22Rv1 (cell line): ENCODE results near the gene C16orf96.

ENCODE experiments used
- CTCF ChIP-seq: fragments of 450-650 bp; IDR thresholded peaks from 2 replicates; pipeline ENCODE4 v1.5.1; 2017; ENCODE audit warnings: mild to moderate bottlenecking
- ZFX ChIP-seq: fragments of 450-650 bp; IDR thresholded peaks from 2 replicates; pipeline ENCODE4 v1.6.1; 2017; ENCODE audit warnings: antibody characterized with exemption, borderline replicate concordance

- TF ChIP-seq CTCF (no peak), ZFX (no peak)
Observed at GRCh38 chr16:4537376-4538343, 18.5 kb upstream of the C16orf96 start.
